ENCODE measurements around the gene TMEM258.

TMEM258 gene

GRCh38 chr11:61739413-61739812 lies 53.0 kb downstream of the TMEM258 start:
- Histone ChIP-seq H3K36me3 (ENCODE audit: insufficient read depth) (no peaks in the 10 kb centered on the region), H3K4me2 (no peak overlapping the region), H3K79me2 (ENCODE audit: insufficient read depth, low read depth) (no peaks in the 10 kb centered on the region)

More at GRCh38 chr11:61739413-61739812, 53.0 kb downstream of the TMEM258 start:
- no peaks in the 10 kb centered on the region for H4K20me1 ChIP-seq (ENCODE audit: insufficient read depth)
- TF ChIP-seq CTCF (conservative IDR thresholded peaks at IDR 0.05; ENCODE audit: low read depth, low read length) = no peak
- peaks cover 25% of the 10 kb centered on the region for H3K27me3 ChIP-seq (ENCODE audit: insufficient read depth, low read depth)
- no peak overlapping the region for H3K4me3 ChIP-seq (IDR thresholded peaks at IDR 0.05; ENCODE audit: insufficient read depth, low read depth, low read length)
- H3K9ac ChIP-seq = no peak overlapping the region
- H2AFZ ChIP-seq (ENCODE audit: low read depth) = no peak overlapping the region
- H3K27ac ChIP-seq = no peak overlapping the region
- no peaks in the 10 kb centered on the region for H3K4me1 ChIP-seq (ENCODE audit: low read depth, poor library complexity, severe bottlenecking)

Measured in KMS-11 (cell line).